Hindlimb muscle (tissue), 1 donor: ENCODE results near the gene ALDOC. TPM values are rescaled to one million over a fixed set of nuclear protein-coding genes. Genes with fewer than 3 reads are reported as not detected.
"Not testable (repeated sequence)": the region's sequence is repeated elsewhere in the genome, so short reads cannot be mapped to it uniquely, and the experiment has no call there.

Source experiments
- DNase-seq: peaks from one replicate; pipeline ENCODE4 v3.0.0-alpha.2; 2013
- polyA plus RNA-seq: library from polyadenylated mRNA; unstranded; fragments of 120-200 nt; gene quantifications from one replicate; pipeline ENCODE4 v1.2.1, GENCODE V29; 2013; ENCODE audit not compliant: insufficient read length

Gene ALDOC
- 1.8 TPM for polyA plus RNA-seq

- peak; percentile 84 for DNase-seq
Measured at GRCh38 chr17:28576758-28577465, at the start of gene ALDOC. Gene ALDOC, minus strand, starts transcription at chr17:28576895. Its CDS starts 1,363 bp downstream, at chr17:28575532.

- DNase-seq, result no peak
Measured at GRCh38 chr17:28624148-28624547, 47.5 kb upstream of the ALDOC start.

GRCh38 chr17:28623696-28624095 lies 47.0 kb upstream of the ALDOC start:
- no peak for DNase-seq

GRCh38 chr17:28622186-28622585 lies 45.5 kb upstream of the ALDOC start:
- no peak for DNase-seq

- DNase-seq, result no peak
Measured at GRCh38 chr17:28620010-28620409, 43.3 kb upstream of the ALDOC start.

GRCh38 chr17:28618464-28618863 lies 41.8 kb upstream of the ALDOC start:
- no peak for DNase-seq

- DNase-seq, result no peak
Measured at GRCh38 chr17:28616281-28616680, 39.6 kb upstream of the ALDOC start.

GRCh38 chr17:28615260-28615940 lies 38.7 kb upstream of the ALDOC start:
- no peak for DNase-seq

- DNase-seq, result no peak
Measured at GRCh38 chr17:28613931-28614381, 37.3 kb upstream of the ALDOC start, which contains the start of gene RSKR. Gene RSKR, minus strand, starts transcription at chr17:28614185. Its CDS starts 24 bp downstream, at chr17:28614161.

- peak; percentile 19 for DNase-seq
Measured at GRCh38 chr17:28612936-28613872, 36.5 kb upstream of the ALDOC start.

GRCh38 chr17:28612531-28612930 lies 35.8 kb upstream of the ALDOC start:
- DNase-seq, result no peak

GRCh38 chr17:28610376-28610775 lies 33.7 kb upstream of the ALDOC start:
- DNase-seq, result no peak

GRCh38 chr17:28604031-28604430 lies 27.3 kb upstream of the ALDOC start:
- DNase-seq, result not testable (repeated sequence)

- peak; percentile 74 for DNase-seq
Measured at GRCh38 chr17:28599311-28600184, 22.9 kb upstream of the ALDOC start.

- peak; percentile 94 for DNase-seq
Measured at GRCh38 chr17:28598799-28599310, 22.2 kb upstream of the ALDOC start, which contains the start of gene SPAG5. Gene SPAG5, minus strand, starts transcription at chr17:28599025. Its CDS starts 79 bp downstream, at chr17:28598946.

GRCh38 chr17:28598389-28598788 lies 21.7 kb upstream of the ALDOC start:
- no peak for DNase-seq

- no peak for DNase-seq
Measured at GRCh38 chr17:28597606-28598383, 21.1 kb upstream of the ALDOC start.

GRCh38 chr17:28592260-28592659 lies 15.6 kb upstream of the ALDOC start:
- no peak for DNase-seq

- DNase-seq, result no peak
Measured at GRCh38 chr17:28585851-28586250, 9.2 kb upstream of the ALDOC start.

GRCh38 chr17:28584434-28584833 lies 7.7 kb upstream of the ALDOC start:
- no peak for DNase-seq

- no peak for DNase-seq
Measured at GRCh38 chr17:28582513-28582912, 5.8 kb upstream of the ALDOC start.
